GM21423 (cell line): ENCODE results near the gene PAN3.

Experiments
- ATAC-seq: cut with Tn5 transposase; IDR thresholded peaks from one replicate; pipeline ENCODE4 v1.9.1; 2021; ENCODE audit warnings: mild to moderate bottlenecking, moderate library complexity; ENCODE audit not compliant: unreplicated experiment

PAN3 gene

DNA sequence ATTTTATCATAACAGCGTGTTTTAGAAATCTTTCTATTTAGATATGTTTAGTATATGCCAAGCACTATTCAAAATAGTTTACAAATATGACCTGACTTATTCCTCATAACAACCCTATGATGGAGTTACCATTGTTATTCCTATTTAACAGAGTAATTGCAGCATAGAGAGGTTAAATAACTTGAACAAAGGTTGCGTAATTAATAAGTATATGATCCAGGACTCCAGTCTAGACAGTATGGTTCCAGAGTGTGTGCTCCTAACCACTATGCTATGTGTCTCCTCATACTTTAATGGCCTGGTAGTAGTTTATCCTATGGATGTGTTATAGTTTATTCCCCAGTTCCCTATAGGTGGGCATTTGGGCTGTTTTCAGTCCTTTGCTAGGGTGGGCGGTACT is 145.3 kb downstream of the PAN3 start:
- no peak for ATAC-seq

DNA sequence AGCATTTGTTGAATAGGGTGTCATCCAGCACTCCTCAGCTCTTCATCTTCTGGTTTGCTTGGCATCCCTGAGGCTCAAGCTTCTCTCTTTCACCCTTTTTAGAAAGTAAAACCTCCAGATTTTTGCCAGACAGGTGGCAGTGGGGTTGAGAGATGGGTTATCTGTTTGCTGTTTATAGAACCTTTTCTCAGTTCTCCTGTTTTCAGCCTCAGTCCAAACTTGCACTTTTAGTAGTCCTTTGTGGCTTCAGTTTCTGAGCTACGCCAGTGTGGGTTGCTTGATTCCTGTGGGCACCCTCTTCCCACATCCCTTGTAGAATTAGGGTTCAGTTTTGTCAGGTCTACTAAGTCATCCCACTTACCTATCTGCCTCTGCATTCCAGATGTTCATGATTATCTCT is 147.9 kb downstream of the PAN3 start:
- peak; percentile 67 for ATAC-seq

DNA sequence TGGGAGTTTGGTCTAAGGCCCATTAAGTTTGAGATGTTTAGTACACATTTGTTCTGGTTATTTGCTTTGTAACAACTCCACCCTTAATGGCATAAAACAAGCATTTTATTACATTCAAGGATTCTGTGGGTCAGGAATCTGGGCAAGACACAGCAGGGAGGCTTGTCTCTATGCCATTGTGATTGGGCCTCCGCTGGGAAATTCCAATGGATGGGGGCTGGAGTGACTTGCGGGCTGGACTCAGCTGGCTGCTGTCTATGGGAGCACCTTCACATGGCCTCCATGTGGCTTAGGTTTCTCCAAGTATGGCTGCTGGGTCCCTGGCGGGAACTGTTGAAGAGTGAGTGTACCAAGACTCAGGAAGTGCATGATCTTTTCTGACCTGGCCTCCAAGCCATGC is 159.0 kb downstream of the PAN3 start:
- no peak for ATAC-seq

DNA sequence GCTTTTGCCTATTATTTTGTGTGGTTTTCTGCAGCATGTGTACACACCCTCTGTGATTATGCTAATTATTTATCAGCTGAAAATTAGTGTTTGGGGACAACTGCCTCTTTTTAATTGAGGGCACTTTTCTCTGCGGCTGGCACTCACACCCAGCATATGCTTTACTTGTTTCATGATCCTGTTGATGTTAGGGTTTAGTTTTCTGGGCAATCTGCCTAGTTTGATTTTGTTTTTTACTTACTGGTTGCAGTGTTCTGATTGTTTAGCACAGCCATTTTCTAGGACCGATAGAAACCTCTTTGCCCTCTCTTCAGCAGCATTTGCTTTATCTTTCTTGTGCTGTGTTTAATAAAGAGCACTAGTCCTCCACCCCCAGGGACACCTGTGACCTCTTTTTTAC is 161.6 kb downstream of the PAN3 start:
- ATAC-seq = no peak

DNA sequence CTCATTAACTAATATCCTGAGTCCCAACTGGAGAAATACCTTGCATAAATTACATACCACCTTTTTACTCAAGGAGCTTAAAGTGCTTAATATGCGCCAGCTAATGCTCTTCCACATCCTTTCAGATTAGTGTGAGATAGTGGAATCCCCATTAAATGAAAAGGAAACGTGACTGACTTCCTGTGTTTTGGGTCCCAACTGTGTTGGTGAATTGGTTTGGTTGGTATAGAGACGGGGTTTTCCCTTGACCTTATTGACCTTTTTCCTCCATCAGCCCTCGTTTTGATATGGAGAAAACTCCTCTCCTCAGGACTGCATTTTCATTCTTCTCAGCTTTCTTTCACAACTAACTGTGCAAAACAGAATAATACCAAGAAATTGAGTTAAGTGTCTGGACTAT is 163.5 kb downstream of the PAN3 start:
- ATAC-seq = no peak

DNA sequence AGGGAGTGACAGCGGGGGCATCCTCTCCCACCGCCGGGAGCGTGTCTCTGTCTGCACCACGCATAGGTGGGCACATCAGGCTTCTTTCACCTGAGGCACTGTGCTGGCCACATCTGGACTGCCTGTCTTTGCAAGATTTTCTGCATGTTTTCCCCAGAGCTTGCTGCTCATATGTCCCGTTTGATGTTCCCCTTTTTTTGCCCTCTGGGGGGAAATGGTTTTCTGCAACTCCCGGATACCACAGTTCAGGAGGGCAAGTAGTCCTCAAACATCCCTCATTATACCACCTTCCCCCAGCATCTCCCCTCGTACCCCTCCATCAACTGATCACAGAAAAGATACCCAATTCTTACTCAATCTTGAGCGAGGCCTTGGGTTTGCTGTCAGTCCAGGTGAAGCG is 168.0 kb downstream of the PAN3 start:
- ATAC-seq = no peak

DNA sequence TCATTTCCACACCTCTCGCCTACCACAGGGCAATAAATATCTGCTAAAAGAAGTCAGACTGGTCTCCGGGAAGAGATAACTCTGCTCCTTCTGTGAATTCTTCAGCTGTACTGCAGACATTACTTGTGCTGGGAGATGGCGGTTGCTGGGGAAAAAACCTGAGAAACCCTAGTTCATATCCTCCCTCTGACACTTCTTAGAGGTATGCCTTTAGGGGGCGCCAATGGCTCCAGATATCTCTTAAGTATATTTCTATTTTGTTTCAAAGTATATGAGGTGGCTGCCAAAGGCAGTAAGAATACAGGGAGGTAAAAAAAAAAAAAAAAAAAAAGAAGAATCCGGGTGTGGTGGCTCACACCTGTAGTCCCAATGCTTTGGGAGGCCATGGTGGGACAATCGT is 175.2 kb downstream of the PAN3 start:
- no peak for ATAC-seq

DNA sequence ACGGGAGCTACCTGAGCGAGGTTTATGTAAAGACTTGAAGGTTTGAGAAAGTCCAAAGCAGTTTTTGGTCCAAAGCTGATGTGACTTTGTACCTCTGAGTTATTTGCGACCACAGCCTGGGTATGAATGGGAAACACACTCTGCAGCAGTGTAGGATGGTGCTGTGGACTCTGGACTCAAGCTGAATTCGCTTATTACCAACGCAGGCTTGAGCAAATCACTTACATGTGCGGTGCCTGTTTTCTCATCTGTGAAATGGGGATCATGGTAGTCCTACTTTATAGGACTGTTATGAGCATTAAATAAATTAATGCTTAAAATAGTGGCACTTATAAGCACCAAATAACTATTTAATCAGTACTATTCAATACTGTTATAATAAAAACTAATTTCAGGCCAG is 176.5 kb downstream of the PAN3 start:
- ATAC-seq = no peak

DNA sequence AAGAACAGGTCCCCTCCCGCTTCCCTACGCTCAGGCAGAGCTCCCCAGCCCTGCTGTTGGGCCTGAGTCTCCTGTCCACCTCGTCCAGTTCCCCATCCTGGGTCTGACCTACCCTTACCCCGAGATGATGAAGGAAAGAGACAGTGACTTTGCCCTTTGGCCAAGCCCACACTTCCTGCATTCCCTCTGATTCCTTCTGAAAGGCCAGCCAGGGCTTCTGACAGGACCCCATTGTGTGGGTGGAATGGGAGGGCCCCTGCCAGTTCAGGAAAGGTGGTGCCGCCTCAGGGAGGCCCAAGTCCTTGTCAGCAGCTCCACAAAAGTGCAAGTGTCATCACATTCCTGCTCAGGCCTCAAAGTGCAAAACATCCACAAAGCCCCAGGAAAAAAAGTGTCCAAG is 177.8 kb downstream of the PAN3 start:
- ATAC-seq = no peak

DNA sequence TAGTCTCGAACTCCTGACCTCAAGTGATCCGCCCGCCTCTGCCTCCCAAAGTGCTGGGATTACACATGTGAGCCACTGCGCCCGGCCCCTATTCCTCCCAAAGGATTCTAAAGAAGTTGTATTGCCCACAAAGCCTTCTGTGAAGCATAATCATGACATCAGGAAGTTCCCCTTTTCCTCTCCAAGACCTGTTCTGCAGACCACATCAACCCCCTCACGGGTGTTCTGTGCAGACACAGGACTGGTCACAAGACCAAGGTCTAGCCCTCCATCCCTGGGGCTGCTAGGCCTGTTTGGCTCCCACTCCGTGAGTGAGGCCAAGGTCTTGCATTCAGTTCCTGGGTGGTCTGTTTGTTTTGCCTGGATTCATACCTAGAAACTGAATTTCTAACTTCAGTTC is 178.5 kb downstream of the PAN3 start:
- no peak for ATAC-seq

DNA sequence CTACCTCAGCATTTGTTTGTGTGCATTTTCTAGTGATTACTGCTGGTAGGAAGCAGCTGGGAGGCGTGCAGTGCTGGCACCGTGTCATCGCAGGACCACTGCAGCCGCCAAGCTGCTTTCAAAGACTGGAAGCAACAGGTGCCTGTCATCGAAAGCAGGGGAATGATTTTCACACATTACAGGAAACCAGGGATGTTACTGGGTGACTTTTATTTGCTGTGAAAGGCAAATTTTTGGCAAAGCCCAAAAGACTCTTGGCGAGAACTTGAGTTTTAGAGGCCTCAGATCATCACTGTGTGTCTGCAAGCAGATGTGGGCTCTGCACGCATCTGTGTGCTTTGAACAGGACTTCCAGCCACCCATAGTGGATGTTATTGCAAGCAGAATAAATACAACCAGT is 180.2 kb downstream of the PAN3 start:
- ATAC-seq = no peak

DNA sequence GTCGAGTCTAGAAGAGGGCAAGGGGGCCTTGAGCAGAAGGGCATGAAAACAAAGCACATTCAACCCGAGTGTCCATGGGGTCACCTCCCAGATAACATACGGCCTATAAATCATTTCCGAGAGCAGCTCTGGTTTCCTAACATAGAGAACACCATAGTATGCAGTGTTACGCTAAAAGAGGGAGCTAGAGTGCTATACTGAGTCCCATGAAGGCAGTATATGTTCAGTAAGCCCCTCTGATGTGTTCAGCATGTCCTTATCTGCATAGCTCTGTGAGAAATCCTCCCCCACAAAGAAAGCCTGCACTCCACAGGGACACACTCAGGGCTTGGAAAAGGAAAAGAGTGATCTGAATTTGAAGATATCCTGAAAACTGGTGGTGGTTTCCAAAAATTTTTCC is 181.2 kb downstream of the PAN3 start:
- ATAC-seq = no peak

DNA sequence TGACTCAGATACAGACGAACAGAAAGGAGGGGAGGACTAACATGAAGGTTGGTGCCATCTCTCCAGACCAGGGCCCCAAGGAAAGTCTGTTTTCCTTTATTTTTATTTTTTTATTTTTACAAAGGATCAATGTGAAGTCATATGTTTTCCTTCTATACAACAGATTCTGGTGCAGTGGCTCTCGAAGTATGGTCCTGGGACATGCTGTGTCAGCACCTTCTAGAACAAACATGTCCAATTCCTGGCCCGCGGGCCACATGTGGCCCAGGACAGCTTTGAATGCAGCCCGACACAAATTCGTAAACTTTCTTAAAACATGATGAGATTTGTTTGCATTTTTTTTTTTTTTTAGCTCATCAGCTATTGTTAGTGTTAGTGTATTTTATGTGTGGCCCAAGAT is 181.9 kb downstream of the PAN3 start:
- ATAC-seq = no peak

DNA sequence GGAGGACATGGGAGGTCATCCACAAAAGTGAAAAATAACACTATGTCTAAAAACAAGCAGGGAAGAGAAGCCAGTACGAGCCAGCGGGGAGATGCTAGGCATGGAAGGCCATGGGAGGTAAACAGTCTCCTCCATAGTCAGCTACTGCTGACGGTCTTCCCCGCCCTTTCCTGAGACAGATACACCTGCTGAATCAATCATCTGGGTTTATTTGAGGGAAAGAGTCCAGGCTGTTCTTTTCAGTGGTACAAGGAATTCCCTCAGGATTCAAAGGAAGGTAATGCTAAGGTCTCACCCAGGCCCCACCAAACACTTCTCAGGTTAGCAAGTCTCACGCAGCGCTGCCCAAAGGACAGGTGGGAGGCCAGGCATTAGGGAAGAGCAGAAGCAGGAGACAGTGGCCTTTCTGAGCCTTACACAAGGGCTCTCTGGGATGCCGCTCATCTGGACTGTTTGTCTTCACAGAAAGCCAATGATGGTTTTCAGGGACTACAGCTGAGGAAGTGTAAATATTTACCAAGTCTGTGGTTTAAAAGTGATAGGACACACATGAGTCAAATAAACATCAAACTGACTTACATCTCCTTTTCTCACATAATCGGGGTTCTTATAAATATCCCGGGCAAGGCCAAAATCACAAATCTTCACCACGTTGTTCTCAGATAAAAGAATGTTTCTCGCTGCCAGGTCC is 182.7 kb downstream of the PAN3 start:
- no peak for ATAC-seq

DNA sequence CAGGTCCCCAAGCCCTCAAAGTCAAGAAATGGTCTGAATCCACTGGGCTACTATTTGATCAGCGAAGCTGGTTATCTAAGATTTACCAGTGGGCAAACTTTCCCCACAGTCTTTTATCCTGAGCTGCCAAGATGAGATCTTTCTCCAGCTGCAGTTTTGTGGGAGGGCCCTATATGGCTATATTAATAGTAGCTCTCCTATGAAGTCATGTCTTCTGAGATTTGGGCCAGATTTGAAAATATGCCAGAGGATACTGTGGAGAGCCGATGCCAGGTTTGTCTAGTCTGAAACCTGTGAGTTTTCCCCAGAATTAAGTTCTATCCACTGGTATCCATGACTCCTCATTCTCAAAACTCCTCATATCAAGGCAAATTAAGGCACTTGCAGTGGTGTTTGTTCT is 183.4 kb downstream of the PAN3 start:
- ATAC-seq = no peak

DNA sequence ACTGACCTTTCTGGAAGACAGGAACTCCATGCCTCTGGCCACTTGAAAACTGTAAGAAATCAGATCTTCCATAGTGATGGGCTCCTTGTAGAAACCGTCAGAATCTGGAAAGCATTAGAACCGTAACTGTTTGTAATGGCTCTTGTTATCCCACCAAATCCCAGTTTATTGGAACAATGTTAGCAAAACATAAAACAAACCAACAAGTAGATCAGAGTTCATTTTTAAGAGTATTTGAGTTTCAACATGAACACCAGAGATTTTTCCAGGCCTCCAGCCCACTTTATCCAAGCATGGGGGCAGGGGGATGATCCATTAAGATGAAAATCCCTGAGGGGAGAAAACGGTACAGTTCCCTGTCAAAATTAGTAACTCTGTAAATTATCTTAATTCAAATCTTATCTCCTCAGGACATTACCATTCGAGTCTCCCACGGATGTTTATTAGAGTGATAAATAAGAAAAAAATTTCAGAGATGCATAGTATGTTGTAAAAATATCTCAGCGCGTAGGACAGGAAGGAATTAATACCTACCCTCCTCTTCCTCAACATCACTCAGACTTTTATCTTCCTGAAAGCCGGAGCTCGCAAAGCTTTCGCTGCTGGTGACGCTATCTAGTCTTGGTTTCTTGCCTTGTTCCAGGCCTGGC is 184.0 kb downstream of the PAN3 start:
- ATAC-seq = no peak

DNA sequence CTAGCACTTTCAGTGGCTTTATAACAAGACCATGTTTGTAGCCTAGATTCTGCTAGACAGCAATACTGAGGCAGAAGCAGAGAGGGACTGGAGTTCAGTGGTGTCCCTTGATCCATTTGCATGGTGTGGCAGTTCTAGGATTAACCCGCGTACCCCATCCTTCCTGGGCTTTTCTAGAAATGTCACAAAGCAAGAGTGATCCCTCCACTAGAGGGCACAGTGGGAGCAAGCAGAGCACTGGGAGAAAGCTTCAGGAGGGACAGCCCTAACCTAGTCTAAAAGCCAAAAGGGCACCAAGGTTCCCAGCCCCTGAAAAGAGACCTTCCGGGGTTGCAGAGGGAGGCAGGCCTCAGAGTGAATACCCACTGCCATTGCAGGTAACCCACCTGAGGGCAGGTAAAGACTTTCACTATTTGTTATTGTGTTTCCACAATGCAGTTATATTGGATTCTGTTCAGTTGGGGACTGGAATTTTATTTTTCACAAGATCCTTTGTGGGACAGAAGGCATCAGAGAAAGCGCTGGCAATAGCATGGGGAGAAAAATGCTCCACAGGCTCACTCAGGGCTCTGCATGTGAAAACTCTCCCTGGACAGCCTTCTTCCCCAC is 185.9 kb downstream of the PAN3 start:
- no peak for ATAC-seq

DNA sequence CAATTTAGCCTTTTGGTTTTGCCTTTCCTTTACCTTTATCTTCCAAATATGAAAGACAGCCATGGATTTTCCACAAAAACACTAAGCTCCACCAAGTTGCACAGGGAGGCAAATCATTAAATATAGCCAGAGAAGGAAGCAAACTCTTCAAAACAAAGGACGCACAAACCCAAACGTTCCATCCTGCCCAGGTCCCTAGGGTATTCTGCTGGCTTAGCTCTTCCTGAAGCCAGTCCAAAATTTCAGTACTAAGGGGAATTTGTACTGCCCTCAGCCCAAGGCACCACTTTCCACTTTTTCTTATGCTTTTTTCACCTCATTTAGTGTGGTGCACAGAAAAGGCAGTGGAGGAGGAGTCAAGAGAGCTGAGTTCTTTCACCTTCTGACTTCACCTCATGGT is 186.7 kb downstream of the PAN3 start:
- no peak for ATAC-seq

DNA sequence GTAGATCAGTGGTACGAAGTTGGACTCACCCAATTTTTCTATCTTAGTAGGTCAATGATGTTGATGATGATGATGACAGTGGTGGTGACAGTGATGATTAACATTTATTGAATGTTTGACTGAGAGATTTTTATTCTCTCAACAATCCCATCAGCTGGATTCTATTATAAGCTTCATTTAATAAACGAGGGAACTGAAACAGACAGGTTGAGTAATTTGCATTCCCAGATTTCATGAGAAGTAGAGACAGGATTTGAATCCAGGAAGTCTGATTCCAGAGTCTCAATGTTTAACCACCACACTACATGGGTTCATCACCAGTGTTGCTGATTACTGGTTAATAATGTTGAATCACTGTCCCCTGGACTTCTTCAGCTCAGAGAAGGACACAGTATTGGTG is 187.7 kb downstream of the PAN3 start:
- no peak for ATAC-seq

DNA sequence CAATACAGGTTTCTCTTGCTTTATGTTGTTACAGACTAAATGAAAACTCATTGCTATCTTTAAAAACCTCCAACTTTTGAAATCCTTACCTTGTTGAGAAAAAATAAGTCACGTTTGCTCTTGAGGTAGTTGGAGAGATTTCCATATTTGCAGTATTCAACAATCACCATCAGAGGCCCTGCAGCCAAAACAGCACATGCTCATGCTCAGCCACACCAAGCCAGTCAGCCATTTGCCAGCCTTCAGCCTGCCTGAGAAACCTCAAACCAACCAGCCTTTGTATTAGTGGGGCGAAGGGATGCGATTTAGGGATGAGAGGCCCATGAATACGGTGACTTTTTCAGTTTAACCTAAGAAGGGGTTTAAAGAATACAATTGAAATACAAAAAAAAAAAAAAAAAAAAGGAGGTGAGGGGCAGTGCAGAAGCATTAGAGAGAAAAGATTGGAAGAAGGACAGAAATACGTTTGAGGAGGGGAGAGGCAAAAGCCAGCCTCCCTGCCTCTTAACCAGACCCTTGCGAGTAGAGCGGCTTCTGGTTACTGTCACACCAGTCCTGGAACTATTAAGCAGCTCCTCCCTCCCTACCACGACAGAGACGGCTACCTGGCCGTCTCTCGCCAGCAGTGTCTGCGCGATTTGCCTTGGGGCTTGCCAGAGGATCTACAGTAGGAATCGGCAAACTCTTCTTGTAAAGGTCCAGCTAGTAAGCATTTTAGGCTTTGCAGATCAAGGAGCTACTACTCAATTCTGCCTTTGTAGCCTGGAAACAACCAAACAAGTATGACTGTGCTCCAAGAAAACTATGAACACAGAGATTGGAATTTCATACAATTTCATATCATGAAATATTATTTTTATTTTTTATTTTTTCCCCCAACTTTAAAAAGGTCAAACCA is 189.3 kb downstream of the PAN3 start:
- ATAC-seq = no peak

DNA sequence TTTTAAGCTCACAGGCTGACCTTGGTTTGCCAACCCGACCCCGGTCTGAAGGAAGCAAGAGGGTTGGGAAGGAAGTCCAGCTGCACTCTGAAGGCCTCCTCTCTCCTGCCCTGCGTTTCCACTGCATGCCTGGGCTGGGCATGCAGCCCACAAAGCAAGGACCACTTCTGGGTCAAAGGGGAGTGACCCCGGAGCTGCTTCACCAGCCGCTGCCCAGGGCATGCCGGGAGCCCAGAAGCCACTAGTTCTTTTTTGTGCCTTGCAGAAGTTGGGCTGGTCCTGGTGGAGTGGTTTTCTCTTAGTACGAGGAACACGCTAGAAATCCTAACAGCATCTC is 189.9 kb downstream of the PAN3 start:
- ATAC-seq = no peak
